ENCODE data around the gene LRP4.
"Not testable (repeated sequence)": the region's sequence is repeated elsewhere in the genome, so short reads cannot be mapped to it uniquely, and the experiment has no call there.

Gene LRP4

DNA sequence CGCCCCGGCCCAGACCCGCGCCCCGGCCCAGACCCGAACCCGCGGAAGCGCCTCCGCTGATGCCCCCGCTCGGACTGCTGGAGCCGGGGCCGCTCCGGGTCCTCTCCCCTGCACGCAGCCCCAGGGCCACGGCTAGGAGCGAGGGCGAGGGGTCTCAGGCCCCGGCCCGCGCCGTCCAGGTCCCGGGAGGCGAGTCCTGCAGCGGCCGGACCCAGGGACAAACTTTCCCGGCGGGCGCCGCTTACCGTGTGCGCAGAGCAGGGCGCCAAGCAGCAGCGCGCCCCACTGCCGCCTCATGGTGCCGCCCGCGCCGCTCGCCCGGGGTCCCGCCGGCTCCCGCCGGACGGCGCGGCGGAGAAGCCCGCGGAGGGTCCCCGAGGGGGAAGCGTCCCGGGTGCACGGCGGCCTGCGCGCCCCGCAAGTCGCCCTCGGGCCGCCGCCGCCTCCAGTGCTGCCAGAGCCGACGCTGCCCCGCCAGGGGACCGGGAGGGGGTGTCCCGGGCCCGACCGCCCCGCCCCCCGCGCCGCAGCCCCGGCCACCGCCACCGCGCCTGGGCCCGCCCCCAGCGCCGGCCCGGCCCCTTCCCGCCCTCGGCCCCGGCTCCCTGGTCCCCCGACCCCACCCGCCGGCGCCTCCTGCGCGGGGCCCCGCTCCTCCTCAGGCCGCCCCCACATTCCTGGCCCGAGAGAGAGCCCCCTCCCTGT, at the start of gene LRP4:
TSS of gene LRP4 (minus strand) at position 468 of the 705 bp plus-strand sequence. CDS start at position 297, 171 bp downstream.
- DNase-seq = peak; percentile 85

GRCh38 chr11:46967962-46968361, 49.6 kb upstream of the LRP4 start:
- no peak for DNase-seq

DNA sequence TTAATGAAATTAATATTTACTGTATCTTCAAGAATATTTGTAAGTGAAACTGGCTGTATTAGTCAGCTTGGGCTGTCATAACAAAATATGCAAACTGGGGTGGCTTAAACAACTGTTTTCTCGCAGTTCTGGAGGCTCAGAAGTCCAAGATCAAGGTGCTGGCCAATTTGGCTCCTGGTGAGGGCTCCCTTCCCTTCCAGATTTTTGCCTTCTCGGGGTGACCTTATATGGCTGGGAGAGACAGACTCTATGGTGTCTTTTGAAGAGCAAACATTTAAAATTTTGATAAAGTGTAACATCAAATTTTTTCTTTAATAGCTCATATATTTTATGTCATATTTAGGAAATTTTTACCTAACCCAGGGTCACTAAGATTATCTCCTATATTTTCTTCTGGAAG, 48.4 kb upstream of the LRP4 start:
- no peak for DNase-seq

- no peak for DNase-seq
Measured at GRCh38 chr11:46963844-46964243, 45.5 kb upstream of the LRP4 start.

DNA sequence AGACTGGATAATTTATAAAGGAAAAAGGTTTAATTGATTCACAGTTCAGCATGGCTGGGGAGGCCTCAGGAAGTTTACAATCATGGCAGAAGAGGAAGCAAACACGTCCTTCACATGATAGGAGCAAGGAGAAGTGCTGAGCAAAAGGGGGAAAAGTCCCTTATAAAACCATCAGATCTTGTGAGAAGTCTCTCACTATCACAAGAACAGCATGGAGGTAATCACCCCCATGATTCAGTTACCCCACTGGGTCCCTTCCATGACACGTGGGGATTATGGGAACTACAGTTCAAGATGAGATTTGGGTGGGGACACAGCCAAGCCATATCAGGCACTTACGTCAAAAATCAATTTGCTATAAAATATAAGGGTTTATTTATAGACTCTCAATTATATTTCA, 43.5 kb upstream of the LRP4 start:
- DNase-seq = not testable (repeated sequence)

GRCh38 chr11:46961041-46961440, 42.7 kb upstream of the LRP4 start:
- DNase-seq = no peak

GRCh38 chr11:46958777-46959176, 40.4 kb upstream of the LRP4 start:
- DNase-seq = no peak

DNA sequence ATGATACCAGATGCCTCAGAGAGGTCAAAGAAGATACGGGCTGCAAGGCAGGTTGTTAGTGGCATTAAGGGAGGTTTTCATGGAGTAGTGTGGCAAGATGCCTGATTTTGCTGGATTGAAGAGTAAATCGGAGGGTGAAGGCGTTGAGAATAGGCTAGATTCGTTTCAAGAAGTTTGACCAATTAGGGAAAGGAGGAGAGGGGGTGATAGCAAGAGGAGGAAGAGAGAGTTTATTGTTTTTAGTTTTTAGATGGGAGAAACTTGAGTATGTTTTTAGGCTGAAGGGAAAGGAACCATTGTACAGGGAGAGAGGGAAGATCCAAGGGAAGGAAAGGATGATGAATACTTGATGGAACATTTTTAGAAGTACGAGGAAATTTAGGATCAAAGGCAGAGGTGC, 34.7 kb upstream of the LRP4 start:
- DNase-seq = no peak

DNA sequence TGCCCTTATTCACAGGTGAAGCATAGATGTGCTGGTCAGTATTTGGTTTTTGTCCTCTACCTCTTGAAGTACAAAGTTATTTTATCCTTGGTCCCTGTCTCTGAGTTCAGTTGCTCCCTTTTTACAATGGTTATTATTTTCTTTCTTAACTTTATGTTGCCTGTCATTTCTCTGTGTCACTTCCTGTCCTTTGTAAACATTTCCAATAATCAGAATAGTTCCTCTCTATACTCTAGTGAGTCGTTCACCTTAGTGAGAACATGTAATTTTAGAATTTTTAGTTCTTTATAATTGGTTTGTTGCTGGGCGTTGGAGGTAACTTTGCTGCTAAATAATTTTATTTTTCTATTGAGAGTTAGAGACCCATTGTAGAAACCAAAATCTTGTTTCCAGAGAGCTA, 34.2 kb upstream of the LRP4 start:
- no peak for DNase-seq

DNA sequence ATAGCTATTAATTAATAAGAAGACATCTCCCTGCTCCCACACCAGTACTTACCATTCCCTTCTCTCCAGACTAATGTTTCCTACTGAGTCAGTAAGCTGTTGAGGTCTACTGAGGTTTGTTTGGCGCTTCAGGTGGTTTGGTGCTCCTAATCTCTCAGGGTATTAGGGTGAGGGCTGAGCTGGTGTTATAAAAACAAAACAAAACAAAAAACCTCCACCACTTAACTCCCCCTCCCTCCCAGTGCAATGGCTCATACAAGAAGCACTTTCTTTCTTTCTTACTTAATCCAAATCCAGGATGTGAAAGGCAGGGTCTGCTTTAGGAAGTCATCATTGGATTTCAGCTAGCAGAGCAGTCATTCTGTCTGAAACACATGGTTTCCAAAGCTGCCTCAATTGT, 33.5 kb upstream of the LRP4 start:
- DNase-seq = no peak

GRCh38 chr11:46949297-46949696, 30.9 kb upstream of the LRP4 start:
- DNase-seq = no peak

DNA sequence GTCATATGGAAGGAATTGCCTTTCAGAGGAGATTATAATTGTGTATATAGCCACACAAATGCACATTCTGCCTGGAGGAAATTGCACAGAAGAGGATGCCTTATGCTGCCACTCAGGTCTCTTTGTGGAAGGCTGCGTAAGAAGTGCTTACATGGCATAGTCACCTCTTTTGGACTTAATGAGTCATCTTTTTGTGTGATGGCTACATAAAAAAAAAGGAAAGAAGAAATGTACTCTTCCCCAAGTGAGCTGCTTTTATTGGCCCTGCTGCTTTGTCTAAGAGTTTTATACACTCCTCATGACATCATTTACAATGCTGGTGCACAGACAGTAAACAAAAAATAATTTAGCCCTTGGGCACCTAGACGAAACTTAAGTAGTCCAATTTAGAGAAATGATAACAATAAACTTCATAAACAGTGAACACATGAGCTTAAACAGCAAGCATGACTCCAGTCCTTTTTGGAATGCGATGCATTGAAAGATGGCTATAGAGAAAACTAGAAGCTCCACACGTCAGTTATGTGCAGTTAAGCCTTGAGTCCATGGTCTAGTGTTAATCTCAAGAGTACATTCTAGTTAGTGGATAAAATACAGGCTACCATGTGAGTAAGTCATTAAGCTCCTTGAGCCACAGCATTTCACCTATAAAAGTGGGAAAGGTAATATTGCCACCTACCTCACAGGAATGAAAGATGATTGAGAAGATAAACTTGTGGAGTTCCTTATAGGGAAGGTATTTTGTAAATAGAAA, 30.2 kb upstream of the LRP4 start:
- DNase-seq = no peak

GRCh38 chr11:46947399-46948077, 29.2 kb upstream of the LRP4 start:
- DNase-seq = no peak

- DNase-seq = no peak
Measured at GRCh38 chr11:46944356-46945075, 26.2 kb upstream of the LRP4 start.

- DNase-seq = no peak
Measured at GRCh38 chr11:46942172-46942571, 23.8 kb upstream of the LRP4 start.

DNA sequence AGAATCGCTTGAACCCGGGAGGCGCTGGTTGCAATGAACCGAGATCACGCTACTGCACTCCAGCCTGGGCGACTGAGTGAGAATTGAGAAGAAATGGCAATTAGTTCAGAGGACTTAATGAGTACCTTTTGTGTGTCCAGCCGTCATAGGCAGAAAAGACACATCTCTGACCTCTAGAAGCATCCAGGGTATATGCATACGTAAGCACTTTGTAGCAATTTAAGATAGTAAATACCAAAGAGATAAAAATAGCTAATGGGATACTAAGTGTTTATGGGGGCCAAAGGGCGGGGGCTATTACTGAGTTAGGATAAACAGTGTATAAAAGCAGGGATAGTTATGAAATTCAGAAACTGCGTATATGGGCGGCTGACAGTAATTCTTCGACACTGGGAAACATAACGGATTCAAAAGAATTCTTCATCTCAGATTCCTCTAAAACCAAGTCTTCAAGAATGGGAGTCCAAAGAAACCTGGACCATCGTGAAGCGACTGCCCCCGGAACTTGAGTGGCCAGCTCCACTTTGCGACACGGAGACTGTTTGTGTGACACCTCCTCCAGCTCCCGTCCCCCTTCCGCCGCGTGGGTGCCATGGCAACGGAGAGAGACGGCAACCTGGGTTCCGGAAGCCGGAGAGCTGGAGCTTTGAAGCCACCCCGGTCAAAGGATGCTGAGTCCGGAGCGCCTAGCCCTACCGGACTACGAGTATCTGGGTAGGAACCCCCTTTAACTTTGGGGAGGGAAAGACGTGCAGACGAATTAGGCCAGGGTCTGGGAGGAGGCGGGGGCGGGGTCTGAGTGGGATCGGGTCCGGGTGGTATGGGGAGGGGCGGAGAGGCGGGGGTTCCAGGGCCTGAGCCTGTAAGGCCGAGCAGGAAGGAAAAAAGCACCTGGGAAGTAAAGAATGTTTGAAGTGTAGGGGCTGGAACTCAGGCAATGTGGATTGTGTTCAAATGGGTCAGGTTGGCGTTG, 18.1 kb upstream of the LRP4 start, which contains the start of gene CSTPP1:
TSS of gene CSTPP1 (plus strand) at position 624 of the 973 bp plus-strand sequence. CDS start at position 669, 45 bp downstream.
- peak; percentile 94 for DNase-seq

DNA sequence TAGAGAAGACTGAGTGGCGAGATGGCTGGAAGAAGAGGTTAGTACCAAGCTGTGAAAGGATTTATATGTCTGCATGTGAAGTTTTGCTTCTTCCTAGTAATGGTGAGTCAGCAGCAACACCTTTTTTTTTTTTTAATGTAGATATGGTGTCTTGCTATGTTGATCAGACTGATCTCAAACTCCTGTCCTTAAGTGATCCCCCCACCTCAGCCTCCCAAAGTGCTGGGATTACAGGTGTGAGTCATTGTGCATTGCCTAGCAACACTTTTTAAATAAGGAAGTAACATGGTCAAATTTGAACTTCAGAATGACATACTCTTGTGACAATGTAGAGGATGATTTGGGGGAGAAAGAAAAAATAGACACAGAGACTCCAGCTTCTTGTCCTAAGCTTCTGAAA, 11.7 kb upstream of the LRP4 start:
- DNase-seq = no peak

GRCh38 chr11:46928701-46929100, 10.4 kb upstream of the LRP4 start:
- DNase-seq = not testable (repeated sequence)

DNA sequence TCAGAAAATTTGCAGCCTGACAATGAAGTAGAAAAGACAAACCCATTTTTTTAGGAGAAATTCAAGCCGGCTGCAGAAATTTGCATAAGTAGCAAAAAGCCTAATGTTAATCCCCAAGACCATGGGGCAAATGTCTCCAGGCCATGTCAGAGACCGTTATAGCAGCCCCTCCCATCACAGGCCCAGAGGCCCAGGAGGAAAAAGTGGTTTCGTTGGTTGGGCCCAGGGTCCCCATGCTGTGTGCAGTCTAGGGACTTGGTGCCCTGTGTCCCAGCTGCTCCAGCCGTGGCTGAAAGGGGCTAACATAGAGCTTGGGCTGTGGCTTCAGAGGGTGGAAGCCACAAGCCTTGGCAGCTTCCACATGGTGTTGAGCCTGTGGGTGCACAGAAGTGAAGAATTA, 9.6 kb upstream of the LRP4 start:
- not testable (repeated sequence) for DNase-seq

DNA sequence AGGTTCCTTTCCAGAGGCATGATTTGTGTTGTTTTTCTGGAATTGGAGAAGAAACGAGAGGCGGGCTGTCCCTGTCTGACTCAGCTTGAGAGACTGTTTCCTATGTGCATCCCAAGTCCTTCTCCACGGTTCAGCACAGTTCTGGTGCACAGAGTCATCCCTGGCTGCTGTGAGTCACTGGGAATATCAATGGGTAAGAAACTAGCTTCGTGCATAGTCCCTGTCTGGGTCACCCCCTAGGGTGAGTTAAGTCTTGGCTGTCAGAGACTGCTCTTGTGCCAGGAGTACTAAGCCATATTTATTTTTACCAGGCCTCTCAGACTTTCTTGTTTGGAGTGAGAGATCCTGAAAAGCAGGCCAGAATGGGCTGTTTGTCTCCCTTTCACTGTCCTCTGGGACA, 2.4 kb upstream of the LRP4 start:
- DNase-seq = peak; percentile 50

DNA sequence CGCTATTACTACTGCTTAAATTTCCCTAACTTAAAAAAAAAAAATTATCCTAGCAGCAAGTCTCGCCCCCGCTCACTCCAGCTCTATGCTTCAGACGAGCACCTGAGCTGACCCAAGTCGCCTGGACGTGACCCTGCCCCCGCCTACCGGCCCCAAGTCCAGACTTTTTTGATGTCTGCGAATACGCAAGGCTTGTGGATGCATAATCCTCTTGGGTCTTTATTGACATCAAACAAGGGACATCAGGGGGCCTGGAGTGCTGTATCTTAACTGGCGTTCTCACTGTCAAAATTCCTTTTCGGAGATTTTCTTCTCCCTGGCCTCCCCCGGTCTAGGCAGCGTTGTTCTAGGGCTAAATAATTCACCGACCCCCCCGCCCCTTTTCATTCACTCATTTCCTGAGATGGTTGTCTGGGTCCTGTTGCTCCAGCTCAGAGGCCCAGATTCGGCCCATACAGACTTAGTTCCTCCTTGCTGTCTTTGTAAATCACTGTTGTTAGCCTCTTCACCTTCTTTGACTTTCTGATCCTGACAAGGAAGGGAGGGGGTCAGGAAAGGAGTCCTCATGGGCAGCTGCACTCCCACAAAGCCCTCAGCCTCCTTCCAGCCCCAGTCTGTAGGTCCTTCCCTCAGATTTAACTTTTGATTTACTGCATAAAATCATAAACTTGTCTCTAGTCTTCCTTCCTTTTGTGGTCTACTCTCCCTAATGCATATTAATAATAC, 601 bp upstream of the LRP4 start:
- no peak for DNase-seq
